Activated B cell treated with CpG ODN at 0.5 μM for 24 hours (primary cell): ENCODE results near the gene IGFBP4. TPM values are rescaled to one million over a fixed set of nuclear protein-coding genes. Genes with fewer than 3 reads are reported as not detected.

Source experiments
- ATAC-seq: fragments of 200-7000 bp; cut with Tn5 transposase; one replicate; pipeline ENCODE4 v1.10.0; 2021; ENCODE audit warnings: low read depth, mild to moderate bottlenecking, moderate library complexity
- CTCF ChIA-PET: fragments of 350-600 bp; sonication (Branson Sonifier 250); formaldehyde crosslinking; loops from one replicate; lab custom pipeline; 2021; ENCODE audit warnings: antibody characterized with exemption; lab: Charles Lee
- POLR2A ChIA-PET: fragments of 350-600 bp; sonication (Branson Sonifier 250); formaldehyde crosslinking; loops from one replicate; lab custom pipeline; 2021; ENCODE audit warnings: antibody characterized with exemption; lab: Charles Lee
- DNase-seq: peaks from one replicate; pipeline ENCODE4 v3.0.0; 2022
- H3K27ac Mint-ChIP-seq: one replicate; pipeline ENCODE4 v1.8.0; 2020; ENCODE audit warnings: mixed read lengths
- H3K27me3 Mint-ChIP-seq: one replicate; pipeline ENCODE4 v1.8.0; 2021; ENCODE audit warnings: mixed read lengths
- H3K36me3 Mint-ChIP-seq: one replicate; pipeline ENCODE4 v1.8.0; 2021; ENCODE audit warnings: low read depth, mixed read lengths
- H3K4me1 Mint-ChIP-seq: one replicate; pipeline ENCODE4 v1.8.0; 2021; ENCODE audit warnings: mixed read lengths
- H3K4me3 Mint-ChIP-seq: one replicate; pipeline ENCODE4 v1.8.0; 2020; ENCODE audit warnings: mild to moderate bottlenecking, mixed read lengths
- H3K9me3 Mint-ChIP-seq: one replicate; pipeline ENCODE4 v1.8.0; 2020; ENCODE audit warnings: mixed read lengths
- CTCF ChIP-seq: fragments of 200-600 bp; IDR thresholded peaks from one replicate; pipeline ENCODE4 v1.8.0; 2022; ENCODE audit warnings: antibody characterized with exemption, mild to moderate bottlenecking
- intact Hi-C: fragments of 100-400 bp; cut with micrococcal nuclease; formaldehyde crosslinking; loops from one replicate; pipeline ENCODE4 v1.15.1; 2024
- total RNA-seq: library from RNA; stranded (reverse); gene quantifications from 2 replicates; pipeline ENCODE4 v1.2.3, GENCODE V29; 2022

Gene IGFBP4
- total RNA-seq, 1 donor from 2014 or later = 18.0 TPM

GRCh38 chr17:40470932-40471828 lies 27.9 kb downstream of the IGFBP4 start:
- POLR2A ChIA-PET = no interaction called here
- H3K4me3 Mint-ChIP-seq = no peak overlapping the region
- CTCF ChIA-PET = no interaction called here
- DNase-seq = no peak
- peaks cover 1% of the 10 kb centered on the region for H3K4me1 Mint-ChIP-seq
- no peak for TF ChIP-seq CTCF
- no peak for ATAC-seq
- H3K9me3 Mint-ChIP-seq = no peaks in the 10 kb centered on the region
- peaks cover 8% of the 10 kb centered on the region for H3K27me3 Mint-ChIP-seq
- intact Hi-C loops = no loop called here
- no peak overlapping the region for H3K27ac Mint-ChIP-seq
- no peaks in the 10 kb centered on the region for H3K36me3 Mint-ChIP-seq

- POLR2A ChIA-PET = no interaction called here
- no peak for TF ChIP-seq CTCF
- DNase-seq = no peak
- intact Hi-C loops = no loop called here
- ATAC-seq = no peak
- H3K27me3 Mint-ChIP-seq = peaks cover 8% of the 10 kb centered on the region
- no peak overlapping the region for H3K27ac Mint-ChIP-seq
- CTCF ChIA-PET = no interaction called here
- no peaks in the 10 kb centered on the region for H3K36me3 Mint-ChIP-seq
- H3K4me1 Mint-ChIP-seq = peaks cover 5% of the 10 kb centered on the region
- H3K9me3 Mint-ChIP-seq = no peaks in the 10 kb centered on the region
- H3K4me3 Mint-ChIP-seq = no peak overlapping the region
These were observed 28.8 kb downstream of the IGFBP4 start for GRCh38 chr17:40471846-40472732.

GRCh38 chr17:40472733-40473452 lies 29.6 kb downstream of the IGFBP4 start:
- H3K4me1 Mint-ChIP-seq = peaks cover 7% of the 10 kb centered on the region
- intact Hi-C loops = no loop called here

GRCh38 chr17:40473573-40474365 lies 30.5 kb downstream of the IGFBP4 start:
- Mint-ChIP-seq H3K36me3 (no peaks in the 10 kb centered on the region), H3K4me1 (peaks cover 10% of the 10 kb centered on the region), H3K9me3 (no peaks in the 10 kb centered on the region), H3K27me3 (peaks cover 8% of the 10 kb centered on the region), H3K4me3 (no peak overlapping the region), H3K27ac (no peak overlapping the region)
- ChIA-PET POLR2A (no interaction called here), CTCF (interaction anchor here (4.4 kb wide), 1 partner anchor 57 kb away, joined by 64 read pairs; no protein-coding TSS in a partner anchor)
- ATAC-seq = no peak
- intact Hi-C loops = no loop called here
- no peak for TF ChIP-seq CTCF
- DNase-seq = no peak

More at GRCh38 chr17:40472733-40473452, 29.6 kb downstream of the IGFBP4 start:
- ChIA-PET POLR2A (no interaction called here), CTCF (no interaction called here)
- peaks cover 8% of the 10 kb centered on the region for H3K27me3 Mint-ChIP-seq
- no peak for DNase-seq
- TF ChIP-seq CTCF = no peak
- no peak overlapping the region for H3K4me3 Mint-ChIP-seq
- no peaks in the 10 kb centered on the region for H3K36me3 Mint-ChIP-seq
- H3K9me3 Mint-ChIP-seq = no peaks in the 10 kb centered on the region
- no peak overlapping the region for H3K27ac Mint-ChIP-seq
- ATAC-seq = no peak
